Karpas-422 (cell line): ENCODE measurements around the gene TMEM235. TPM values are rescaled to one million over a fixed set of nuclear protein-coding genes. Genes with fewer than 3 reads are reported as not detected.
A peak's percentile ranks its signal among the peaks of the same experiment; 100 is the strongest.
"Not testable (repeated sequence)": the region's sequence is repeated elsewhere in the genome, so short reads cannot be mapped to it uniquely, and the experiment has no call there.

Experiments
- DNase-seq: peaks from one replicate; pipeline ENCODE4 v3.0.0-alpha.2; 2015
- H2AFZ ChIP-seq: fragments of 200-600 bp; sonication (generic); 2 replicates; pipeline ENCODE4 v1.6.1; 2014; ENCODE audit warnings: antibody characterized with exemption, low read length, mixed read lengths
- H3K27ac ChIP-seq: fragments of 200-600 bp; sonication (generic); 2 replicates; pipeline ENCODE4 v1.5.1; 2014; ENCODE audit warnings: mild to moderate bottlenecking, low read length, moderate library complexity
- H3K27me3 ChIP-seq: fragments of 200-600 bp; sonication (generic); 2 replicates; pipeline ENCODE4 v1.6.1; 2014; ENCODE audit warnings: low read length, mixed read lengths
- H3K36me3 ChIP-seq: fragments of 200-600 bp; sonication (generic); 2 replicates; pipeline ENCODE4 v1.6.1; 2014; ENCODE audit warnings: low read length, mixed read lengths; ENCODE audit not compliant: insufficient read depth
- H3K4me1 ChIP-seq: fragments of 200-600 bp; sonication (generic); 2 replicates; pipeline ENCODE4 v1.6.1; 2014; ENCODE audit warnings: mild to moderate bottlenecking, low read length, mixed read lengths
- H3K4me2 ChIP-seq: fragments of 200-600 bp; sonication (generic); 2 replicates; pipeline ENCODE4 v1.6.1; 2014; ENCODE audit warnings: low read length, low read depth, mild to moderate bottlenecking; ENCODE audit not compliant: poor library complexity, severe bottlenecking
- H3K4me3 ChIP-seq: fragments of 200-600 bp; sonication (generic); 2 replicates; pipeline ENCODE4 v1.5.1; 2014; ENCODE audit warnings: mild to moderate bottlenecking, antibody characterized with exemption, low read length, mixed read lengths
- H3K79me2 ChIP-seq: fragments of 200-600 bp; sonication (generic); 2 replicates; pipeline ENCODE4 v1.6.1; 2014; ENCODE audit warnings: mild to moderate bottlenecking, low read length, mixed read lengths
- H3K9ac ChIP-seq: fragments of 200-600 bp; sonication (generic); 2 replicates; pipeline ENCODE4 v1.6.0; 2014; ENCODE audit warnings: low read length
- H3K9me2 ChIP-seq: fragments of 200-600 bp; sonication (generic), shearing (Covaris generic); replicated peaks from 2 replicates; pipeline ENCODE4 v1.6.0; 2014; ENCODE audit warnings: mild to moderate bottlenecking, low read length, moderate library complexity; ENCODE audit not compliant: insufficient read depth
- H3K9me3 ChIP-seq: fragments of 300-700, 200-600 bp; sonication (generic); 2 replicates; pipeline ENCODE4 v1.6.1; 2014; ENCODE audit warnings: low read length, mixed read lengths
- H4K20me1 ChIP-seq: fragments of 200-600 bp; sonication (generic); 2 replicates; pipeline ENCODE4 v1.6.1; 2014; ENCODE audit warnings: mild to moderate bottlenecking, antibody characterized with exemption, low read length, low read depth; ENCODE audit not compliant: insufficient read depth
- total RNA-seq: library from RNA; depleted of rRNA; stranded (reverse); fragments of >200 nt; shearing (Covaris generic); gene quantifications from 2 replicates; pipeline ENCODE4 v1.2.3, GENCODE V29; 2014; ENCODE audit warnings: low replicate concordance

TMEM235 gene
- total RNA-seq, 1 experiment from 2014 or later = not detected

GRCh38 chr17:78249074-78249817 is 17.8 kb downstream of the TMEM235 start:
- no peaks in the 10 kb centered on the region for H3K79me2 ChIP-seq
- H3K4me3 ChIP-seq = no peak overlapping the region
- no peak overlapping the region for H2AFZ ChIP-seq
- no peaks in the 10 kb centered on the region for H3K36me3 ChIP-seq
- H3K9me2 ChIP-seq = no peaks in the 10 kb centered on the region
- H3K9me3 ChIP-seq = no peaks in the 10 kb centered on the region
- no peak overlapping the region for H3K9ac ChIP-seq
- H3K4me1 ChIP-seq = peaks cover 28% of the 10 kb centered on the region
- no peaks in the 10 kb centered on the region for H3K27me3 ChIP-seq
- no peak for DNase-seq
- H4K20me1 ChIP-seq = no peaks in the 10 kb centered on the region
- H3K27ac ChIP-seq = no peak overlapping the region
- no peak overlapping the region for H3K4me2 ChIP-seq

DNA sequence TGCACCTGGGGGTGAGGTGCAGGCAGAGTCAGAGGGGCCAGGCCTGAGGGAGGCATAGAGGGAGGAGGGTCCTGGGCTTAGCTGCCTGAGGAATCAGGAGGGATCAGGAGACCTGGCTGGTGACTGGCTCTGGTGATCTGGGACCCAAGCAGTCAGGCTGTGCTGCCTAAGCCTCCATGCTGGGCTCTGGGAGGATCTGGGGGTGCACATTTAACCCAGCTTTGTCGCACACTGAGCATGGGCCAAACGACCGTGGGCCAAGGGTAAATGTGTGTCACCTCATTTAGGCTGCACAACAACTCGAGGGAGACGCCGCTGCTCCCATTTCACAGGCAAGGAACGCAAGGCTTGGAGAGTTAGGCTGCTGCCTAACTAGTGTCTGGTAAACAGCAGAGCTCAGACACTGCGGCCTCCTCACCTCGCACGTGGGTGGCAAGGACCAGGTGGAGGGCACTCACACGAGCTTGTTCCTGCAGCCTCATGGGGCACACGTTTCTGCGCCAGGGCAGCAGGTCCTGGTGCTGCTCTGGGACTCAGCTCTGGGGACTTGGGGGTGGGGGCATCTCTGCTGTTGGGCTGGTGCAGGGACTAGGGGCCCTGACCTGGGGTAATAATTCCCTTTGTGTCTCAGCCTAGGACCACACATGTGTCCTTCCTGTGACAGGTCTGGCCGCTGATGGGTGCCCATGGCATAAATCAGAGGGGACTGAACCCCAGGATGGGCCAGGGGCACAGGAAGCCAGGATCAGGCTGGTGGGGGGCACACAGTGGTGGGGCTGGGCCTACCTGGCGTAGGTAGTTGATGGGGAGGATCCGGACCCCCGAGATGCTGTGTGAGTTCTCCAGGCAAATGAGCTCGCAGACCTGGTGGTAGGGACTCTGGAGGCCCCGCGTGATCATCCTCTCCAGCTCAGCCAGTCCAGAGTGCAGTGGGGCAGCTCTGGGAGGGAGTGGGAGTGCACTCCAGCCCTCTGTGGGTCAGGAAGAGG is 18.7 kb downstream of the TMEM235 start:
- Histone ChIP-seq H2AFZ (no peak overlapping the region), H3K4me2 (no peak overlapping the region), H3K36me3 (no peaks in the 10 kb centered on the region), H3K9me2 (no peaks in the 10 kb centered on the region), H3K9me3 (no peaks in the 10 kb centered on the region), H3K27ac (no peak overlapping the region), H3K4me3 (no peak overlapping the region), H4K20me1 (no peaks in the 10 kb centered on the region), H3K4me1 (peaks cover 28% of the 10 kb centered on the region), H3K27me3 (no peaks in the 10 kb centered on the region), H3K9ac (no peak overlapping the region), H3K79me2 (no peaks in the 10 kb centered on the region)
- no peak for DNase-seq

GRCh38 chr17:78250891-78251772 is 19.7 kb downstream of the TMEM235 start:
- H3K36me3 ChIP-seq = no peaks in the 10 kb centered on the region
- H3K9ac ChIP-seq = no peak overlapping the region
- H3K4me1 ChIP-seq = peaks cover 28% of the 10 kb centered on the region
- no peaks in the 10 kb centered on the region for H3K27me3 ChIP-seq
- H2AFZ ChIP-seq = no peak overlapping the region
- H3K27ac ChIP-seq = no peak overlapping the region
- no peaks in the 10 kb centered on the region for H3K9me2 ChIP-seq
- H3K79me2 ChIP-seq = no peaks in the 10 kb centered on the region
- H3K4me2 ChIP-seq = peak overlapping the region; percentile 2
- peak; percentile 93 for DNase-seq
- H4K20me1 ChIP-seq = no peaks in the 10 kb centered on the region
- no peaks in the 10 kb centered on the region for H3K9me3 ChIP-seq
- no peak overlapping the region for H3K4me3 ChIP-seq

GRCh38 chr17:78251773-78252103 is 20.3 kb downstream of the TMEM235 start:
- H3K27ac ChIP-seq = no peak overlapping the region
- H3K4me2 ChIP-seq = no peak overlapping the region
- no peaks in the 10 kb centered on the region for H3K9me2 ChIP-seq
- no peak overlapping the region for H3K4me3 ChIP-seq
- no peak overlapping the region for H3K9ac ChIP-seq
- H2AFZ ChIP-seq = no peak overlapping the region
- H4K20me1 ChIP-seq = no peaks in the 10 kb centered on the region
- no peaks in the 10 kb centered on the region for H3K36me3 ChIP-seq
- no peaks in the 10 kb centered on the region for H3K9me3 ChIP-seq
- H3K4me1 ChIP-seq = peaks cover 28% of the 10 kb centered on the region
- no peaks in the 10 kb centered on the region for H3K79me2 ChIP-seq
- no peaks in the 10 kb centered on the region for H3K27me3 ChIP-seq
- DNase-seq = no peak

DNA sequence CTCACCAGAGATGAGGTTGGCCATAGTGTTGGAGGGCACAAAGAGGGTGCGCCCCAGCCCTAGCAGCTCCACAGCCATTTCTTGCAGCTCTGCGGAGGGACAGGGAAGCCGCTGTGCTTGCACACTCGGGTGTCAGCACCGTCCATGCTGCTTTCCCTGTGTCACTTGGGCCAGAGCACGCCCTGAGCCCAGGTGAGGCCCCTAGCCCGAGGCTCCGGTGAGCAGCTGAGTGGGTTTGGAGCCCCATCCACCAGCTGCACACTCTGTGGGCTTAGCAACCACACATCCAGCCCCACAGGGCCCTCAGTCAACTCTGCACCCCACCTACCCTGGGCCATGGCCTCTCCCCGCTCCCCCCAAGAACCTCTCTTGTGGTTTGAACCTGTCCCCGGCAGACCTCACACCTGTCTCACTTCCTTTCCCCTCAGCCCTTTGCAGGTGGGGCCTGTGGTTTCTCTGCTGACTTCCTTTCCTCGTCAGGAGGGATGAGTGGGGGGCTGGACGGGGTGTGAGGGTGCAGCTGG is 20.7 kb downstream of the TMEM235 start:
- H3K27me3 ChIP-seq = no peaks in the 10 kb centered on the region
- H3K4me2 ChIP-seq = no peak overlapping the region
- peaks cover 28% of the 10 kb centered on the region for H3K4me1 ChIP-seq
- no peaks in the 10 kb centered on the region for H3K79me2 ChIP-seq
- no peak overlapping the region for H3K9ac ChIP-seq
- no peaks in the 10 kb centered on the region for H3K9me3 ChIP-seq
- no peak overlapping the region for H2AFZ ChIP-seq
- no peaks in the 10 kb centered on the region for H4K20me1 ChIP-seq
- no peaks in the 10 kb centered on the region for H3K9me2 ChIP-seq
- DNase-seq = peak; percentile 47
- H3K36me3 ChIP-seq = no peaks in the 10 kb centered on the region
- H3K27ac ChIP-seq = no peak overlapping the region
- H3K4me3 ChIP-seq = no peak overlapping the region

- Histone ChIP-seq H3K27me3 (no peaks in the 10 kb centered on the region), H3K9me2 (no peaks in the 10 kb centered on the region), H3K9me3 (no peaks in the 10 kb centered on the region), H3K27ac (no peak overlapping the region), H3K4me3 (no peak overlapping the region), H2AFZ (no peak overlapping the region), H4K20me1 (no peaks in the 10 kb centered on the region), H3K79me2 (no peaks in the 10 kb centered on the region), H3K4me2 (no peak overlapping the region), H3K9ac (no peak overlapping the region), H3K4me1 (peaks cover 28% of the 10 kb centered on the region), H3K36me3 (no peaks in the 10 kb centered on the region)
- peak; percentile 45 for DNase-seq
Measured at GRCh38 chr17:78252701-78253635, 21.5 kb downstream of the TMEM235 start.

- not testable (repeated sequence) for H3K4me3 ChIP-seq, H3K79me2 ChIP-seq, H3K9me3 ChIP-seq, H3K9ac ChIP-seq, H3K9me2 ChIP-seq, H3K4me2 ChIP-seq, H2AFZ ChIP-seq, H4K20me1 ChIP-seq, DNase-seq, H3K27me3 ChIP-seq, H3K36me3 ChIP-seq, H3K27ac ChIP-seq
- peaks cover 28% of the 10 kb centered on the region for H3K4me1 ChIP-seq
Measured at GRCh38 chr17:78253636-78253945, 22.2 kb downstream of the TMEM235 start.
